Suprapubic skin (tissue), 4 donors: ENCODE data around the gene CDH4. TPM values are rescaled to one million over a fixed set of nuclear protein-coding genes. Genes with fewer than 3 reads are reported as not detected.
A peak's percentile ranks its signal among the peaks of the same experiment; 100 is the strongest.

Experiments used
- DNase-seq, 2 donors: peaks; one replicate each; pipeline ENCODE4 v3.0.0-alpha.2; 2019; ENCODE audit warnings: low spot score in 2 of 2
- H3K27ac ChIP-seq: fragments of 200-600 bp; sonication (generic); one replicate; pipeline ENCODE4 v1.5.1; 2019
- H3K27me3 ChIP-seq: fragments of 200-600 bp; sonication (generic); one replicate; pipeline ENCODE4 v1.5.1; 2019
- H3K36me3 ChIP-seq: fragments of 200-600 bp; sonication (generic); one replicate; pipeline ENCODE4 v1.5.1; 2019
- H3K4me1 ChIP-seq: fragments of 200-600 bp; sonication (generic); one replicate; pipeline ENCODE4 v1.5.1; 2019
- H3K4me3 ChIP-seq: fragments of 200-600 bp; sonication (generic); one replicate; pipeline ENCODE4 v1.5.1; 2019; ENCODE audit warnings: mild to moderate bottlenecking
- H3K9me3 ChIP-seq: fragments of 200-600 bp; sonication (generic); one replicate; pipeline ENCODE4 v1.5.1; 2019
- CTCF ChIP-seq, 2 donors: fragments of 200-600 bp in 1 of 2; fragments of 450-650 bp in 1 of 2; sonication (generic) in 1 of 2; IDR thresholded peaks; one replicate each; pipeline ENCODE4 v1.5.1; 2016 to 2019; ENCODE audit warnings: antibody characterized with exemption in 2 of 2, mild to moderate bottlenecking in 1 of 2, moderate library complexity in 1 of 2
- EP300 ChIP-seq: sonication (generic); formaldehyde crosslinking; IDR thresholded peaks from one replicate; pipeline ENCODE4 v1.6.1; 2017; ENCODE audit warnings: antibody characterized with exemption
- POLR2A ChIP-seq, 2 donors: fragments of 450-650 bp; IDR thresholded peaks; one replicate each; pipeline ENCODE4 v1.6.1; 2017; ENCODE audit warnings: antibody characterized with exemption in 2 of 2, mild to moderate bottlenecking in 2 of 2, moderate library complexity in 2 of 2
- POLR2AphosphoS5 ChIP-seq, 3 donors: sonication (generic); formaldehyde crosslinking; IDR thresholded peaks; one replicate each; pipeline ENCODE4 v1.6.1; 2017; ENCODE audit warnings: antibody characterized with exemption in 3 of 3
- WGBS: methylation state at CpG from one replicate; pipeline ENCODE4 v1.1.5; 2018; 5-methylcytosine and 5-hydroxymethylcytosine counted together
- total RNA-seq, 4 donors: library from RNA; depleted of rRNA; stranded (reverse); fragments of >200 nt; gene quantifications; one replicate each; pipeline ENCODE4 v1.1.0, GENCODE V29; 2016

Gene CDH4
- total RNA-seq, 4 donors from 2014 or later = 0.91 to 5.9 (median 2.6) TPM

GRCh38 chr20:61932711-61933480 lies 680.8 kb downstream of the CDH4 start:
- peak in 1 of 2 donors; percentile 73 for DNase-seq
- no peaks in the 10 kb centered on the region for H3K36me3 ChIP-seq
- H3K4me1 ChIP-seq = no peaks in the 10 kb centered on the region
- peaks cover 23% of the 10 kb centered on the region for H3K27me3 ChIP-seq
- WGBS = 92% methylated on average over 7 of the region's 38 CpGs
- H3K9me3 ChIP-seq = no peaks in the 10 kb centered on the region
- no peak overlapping the region for H3K27ac ChIP-seq
- no peak overlapping the region for H3K4me3 ChIP-seq
- no peak for TF ChIP-seq POLR2AphosphoS5 (IDR thresholded peaks at IDR 0.05)
- no peak for TF ChIP-seq POLR2A (IDR thresholded peaks at IDR 0.05)
- no peak for TF ChIP-seq EP300
- TF ChIP-seq CTCF (IDR thresholded peaks at IDR 0.05) = no peak

- no peak overlapping the region for H3K27ac ChIP-seq
- H3K9me3 ChIP-seq = no peaks in the 10 kb centered on the region
- no peaks in the 10 kb centered on the region for H3K36me3 ChIP-seq
- DNase-seq = peak; percentile 26 to 42
- no peak overlapping the region for H3K4me3 ChIP-seq
- WGBS = 72% methylated on average over 16 of the region's 17 CpGs
- TF ChIP-seq CTCF (IDR thresholded peaks at IDR 0.05) (no peak), POLR2A (IDR thresholded peaks at IDR 0.05) (no peak), POLR2AphosphoS5 (IDR thresholded peaks at IDR 0.05) (no peak), EP300 (no peak)
- H3K4me1 ChIP-seq = no peaks in the 10 kb centered on the region
- H3K27me3 ChIP-seq = peaks cover 27% of the 10 kb centered on the region
Measured at GRCh38 chr20:61933481-61933950, 681.5 kb downstream of the CDH4 start.

GRCh38 chr20:61933951-61934715 lies 682.1 kb downstream of the CDH4 start:
- no peaks in the 10 kb centered on the region for H3K36me3 ChIP-seq
- H3K27ac ChIP-seq = no peak overlapping the region
- peak; percentile 48 to 76 for DNase-seq
- H3K27me3 ChIP-seq = peaks cover 34% of the 10 kb centered on the region
- H3K4me1 ChIP-seq = no peaks in the 10 kb centered on the region
- no peaks in the 10 kb centered on the region for H3K9me3 ChIP-seq
- H3K4me3 ChIP-seq = no peak overlapping the region
- no peak for TF ChIP-seq POLR2AphosphoS5 (IDR thresholded peaks at IDR 0.05)
- no peak for TF ChIP-seq CTCF (IDR thresholded peaks at IDR 0.05)
- TF ChIP-seq POLR2A (IDR thresholded peaks at IDR 0.05) = no peak
- TF ChIP-seq EP300 = no peak
- 80% methylated on average over 26 of the region's 36 CpGs for WGBS

GRCh38 chr20:61934716-61935530 lies 682.9 kb downstream of the CDH4 start:
- Histone ChIP-seq H3K27me3 (peaks cover 30% of the 10 kb centered on the region), H3K4me1 (no peaks in the 10 kb centered on the region), H3K4me3 (no peak overlapping the region), H3K27ac (no peak overlapping the region), H3K36me3 (no peaks in the 10 kb centered on the region), H3K9me3 (no peaks in the 10 kb centered on the region)
- no peak for TF ChIP-seq EP300
- no peak for TF ChIP-seq CTCF (IDR thresholded peaks at IDR 0.05)
- TF ChIP-seq POLR2AphosphoS5 (IDR thresholded peaks at IDR 0.05) = no peak
- TF ChIP-seq POLR2A (IDR thresholded peaks at IDR 0.05) = no peak
- DNase-seq = peak; percentile 36 to 54
- 65% methylated on average over 17 of the region's 24 CpGs for WGBS
